ENCODE measurements around the gene SLC17A1. TPM values are rescaled to one million over a fixed set of nuclear protein-coding genes. Genes with fewer than 3 reads are reported as not detected.

Gene SLC17A1
- total RNA-seq, 6 donors from 2014 or later = not detected

- no peak overlapping the region for H3K27ac ChIP-seq
- no peaks in the 10 kb centered on the region for H3K27me3 ChIP-seq
- TF ChIP-seq EP300 (IDR thresholded peaks at IDR 0.05) (no peak), POLR2A (IDR thresholded peaks at IDR 0.05) (no peak), POLR2AphosphoS5 (IDR thresholded peaks at IDR 0.05) (no peak)
- TF ChIP-seq, protein P1, sequence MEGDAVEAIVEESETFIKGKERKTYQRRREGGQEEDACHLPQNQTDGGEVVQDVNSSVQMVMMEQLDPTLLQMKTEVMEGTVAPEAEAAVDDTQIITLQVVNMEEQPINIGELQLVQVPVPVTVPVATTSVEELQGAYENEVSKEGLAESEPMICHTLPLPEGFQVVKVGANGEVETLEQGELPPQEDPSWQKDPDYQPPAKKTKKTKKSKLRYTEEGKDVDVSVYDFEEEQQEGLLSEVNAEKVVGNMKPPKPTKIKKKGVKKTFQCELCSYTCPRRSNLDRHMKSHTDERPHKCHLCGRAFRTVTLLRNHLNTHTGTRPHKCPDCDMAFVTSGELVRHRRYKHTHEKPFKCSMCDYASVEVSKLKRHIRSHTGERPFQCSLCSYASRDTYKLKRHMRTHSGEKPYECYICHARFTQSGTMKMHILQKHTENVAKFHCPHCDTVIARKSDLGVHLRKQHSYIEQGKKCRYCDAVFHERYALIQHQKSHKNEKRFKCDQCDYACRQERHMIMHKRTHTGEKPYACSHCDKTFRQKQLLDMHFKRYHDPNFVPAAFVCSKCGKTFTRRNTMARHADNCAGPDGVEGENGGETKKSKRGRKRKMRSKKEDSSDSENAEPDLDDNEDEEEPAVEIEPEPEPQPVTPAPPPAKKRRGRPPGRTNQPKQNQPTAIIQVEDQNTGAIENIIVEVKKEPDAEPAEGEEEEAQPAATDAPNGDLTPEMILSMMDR (IDR thresholded peaks at IDR 0.05) = no peak
- no peaks in the 10 kb centered on the region for H3K36me3 ChIP-seq
- H3K4me3 ChIP-seq = no peak overlapping the region
- ATAC-seq (ENCODE audit: low FRiP score in 2 of 2) (no peak), DNase-seq (no peak)
- H3K4me1 ChIP-seq = no peaks in the 10 kb centered on the region
- 89 to 93% methylated on average over 1 of the region's 1 CpG for WGBS, 2 donors
- no peaks in the 10 kb centered on the region for H3K9me3 ChIP-seq
These were observed 50.7 kb downstream of the SLC17A1 start for GRCh38 chr6:25781134-25781533.

DNA sequence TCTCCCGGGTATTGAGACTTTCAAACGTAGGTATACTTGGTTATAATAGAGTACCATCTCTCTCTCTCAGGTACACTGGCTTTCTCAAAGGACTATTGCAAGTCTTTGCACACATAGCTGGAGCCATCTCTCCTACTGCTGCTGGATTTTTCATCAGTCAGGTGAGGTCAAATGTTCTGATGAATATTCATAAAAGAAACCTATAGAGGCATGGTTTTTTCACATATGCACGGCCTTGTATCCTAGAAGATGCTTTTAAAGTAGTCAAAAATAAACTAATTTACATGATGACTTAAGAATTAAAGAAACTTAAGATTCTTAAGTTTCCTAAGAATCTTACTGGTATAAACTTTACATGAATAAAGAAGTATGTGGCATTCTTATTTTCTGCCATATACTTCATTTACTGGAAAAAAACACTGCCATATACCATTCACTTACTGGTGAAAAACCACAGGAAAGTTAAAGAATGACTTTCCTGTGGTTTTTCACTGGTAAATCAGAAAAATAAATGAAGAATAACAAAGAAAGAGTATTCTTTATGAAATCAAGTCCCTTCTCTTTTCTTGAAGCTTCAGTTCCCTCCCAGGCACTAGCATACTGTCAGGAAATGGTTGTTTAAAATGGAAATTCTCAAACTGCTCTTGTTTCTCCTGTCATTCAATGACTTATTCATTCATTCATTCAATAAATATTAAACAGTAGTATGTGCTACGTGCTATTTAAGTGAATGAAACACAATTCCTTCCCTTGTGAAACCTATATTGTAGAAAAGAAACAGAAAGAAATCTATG lies 53.8 kb downstream of the SLC17A1 start:
- H3K27me3 ChIP-seq = no peaks in the 10 kb centered on the region
- DNase-seq (no peak), ATAC-seq (ENCODE audit: low FRiP score in 2 of 2) (no peak)
- no peaks in the 10 kb centered on the region for H3K4me1 ChIP-seq
- no peak overlapping the region for H3K27ac ChIP-seq
- H3K36me3 ChIP-seq = no peaks in the 10 kb centered on the region
- WGBS, 2 donors = 62 to 73% methylated on average over 4 of the region's 4 CpGs
- H3K4me3 ChIP-seq = no peak overlapping the region
- H3K9me3 ChIP-seq = no peaks in the 10 kb centered on the region
- no peak for TF ChIP-seq POLR2A (IDR thresholded peaks at IDR 0.05)
- TF ChIP-seq POLR2AphosphoS5 (IDR thresholded peaks at IDR 0.05) = no peak
- TF ChIP-seq, protein P1 (IDR thresholded peaks at IDR 0.05) = no peak
- no peak for TF ChIP-seq EP300 (IDR thresholded peaks at IDR 0.05)

GRCh38 chr6:25777031-25777430 lies 54.8 kb downstream of the SLC17A1 start:
- 47 to 83% methylated on average over 2 of the region's 2 CpGs for WGBS, 2 donors
- Histone ChIP-seq H3K27me3 (no peaks in the 10 kb centered on the region), H3K4me3 (no peak overlapping the region), H3K4me1 (no peaks in the 10 kb centered on the region), H3K27ac (no peak overlapping the region), H3K36me3 (no peaks in the 10 kb centered on the region), H3K9me3 (no peaks in the 10 kb centered on the region)
- DNase-seq = no peak
- ATAC-seq (ENCODE audit: low FRiP score in 2 of 2) = no peak
- TF ChIP-seq POLR2A (IDR thresholded peaks at IDR 0.05) = no peak
- TF ChIP-seq, protein P1 (IDR thresholded peaks at IDR 0.05) = no peak
- no peak for TF ChIP-seq EP300 (IDR thresholded peaks at IDR 0.05)
- TF ChIP-seq POLR2AphosphoS5 (IDR thresholded peaks at IDR 0.05) = no peak

- DNase-seq = no peak
- WGBS, 2 donors = 38 to 70% methylated on average over 2 of the region's 2 CpGs
- Histone ChIP-seq H3K4me1 (no peaks in the 10 kb centered on the region), H3K27ac (no peak overlapping the region), H3K9me3 (no peaks in the 10 kb centered on the region), H3K4me3 (no peak overlapping the region), H3K36me3 (no peaks in the 10 kb centered on the region), H3K27me3 (no peaks in the 10 kb centered on the region)
- no peak for TF ChIP-seq EP300 (IDR thresholded peaks at IDR 0.05)
- TF ChIP-seq, protein P1 (IDR thresholded peaks at IDR 0.05) = no peak
- TF ChIP-seq POLR2AphosphoS5 (IDR thresholded peaks at IDR 0.05) = no peak
- no peak for TF ChIP-seq POLR2A (IDR thresholded peaks at IDR 0.05)
- no peak for ATAC-seq (ENCODE audit: low FRiP score in 2 of 2)
These were observed 57.6 kb downstream of the SLC17A1 start for GRCh38 chr6:25774120-25774715.
